A549 treated with CORT108297 at 1 μM for 4 hours (cell line): Measurements from ENCODE around the gene UBAC2. TPM values are rescaled to one million over a fixed set of nuclear protein-coding genes. Genes with fewer than 3 reads are reported as not detected.

Source experiments
- total RNA-seq: library from RNA; stranded (reverse); fragments of 200-300 nt; extraction: Qiagen RNA extraction; gene quantifications from 5 replicates; pipeline ENCODE4 v1.2.3, GENCODE V29; 2022

Gene UBAC2, protein sequence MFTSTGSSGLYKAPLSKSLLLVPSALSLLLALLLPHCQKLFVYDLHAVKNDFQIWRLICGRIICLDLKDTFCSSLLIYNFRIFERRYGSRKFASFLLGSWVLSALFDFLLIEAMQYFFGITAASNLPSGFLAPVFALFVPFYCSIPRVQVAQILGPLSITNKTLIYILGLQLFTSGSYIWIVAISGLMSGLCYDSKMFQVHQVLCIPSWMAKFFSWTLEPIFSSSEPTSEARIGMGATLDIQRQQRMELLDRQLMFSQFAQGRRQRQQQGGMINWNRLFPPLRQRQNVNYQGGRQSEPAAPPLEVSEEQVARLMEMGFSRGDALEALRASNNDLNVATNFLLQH
- 65.9 to 68.5 TPM (median 67.8 TPM) in 5 replicates for total RNA-seq

DNA sequence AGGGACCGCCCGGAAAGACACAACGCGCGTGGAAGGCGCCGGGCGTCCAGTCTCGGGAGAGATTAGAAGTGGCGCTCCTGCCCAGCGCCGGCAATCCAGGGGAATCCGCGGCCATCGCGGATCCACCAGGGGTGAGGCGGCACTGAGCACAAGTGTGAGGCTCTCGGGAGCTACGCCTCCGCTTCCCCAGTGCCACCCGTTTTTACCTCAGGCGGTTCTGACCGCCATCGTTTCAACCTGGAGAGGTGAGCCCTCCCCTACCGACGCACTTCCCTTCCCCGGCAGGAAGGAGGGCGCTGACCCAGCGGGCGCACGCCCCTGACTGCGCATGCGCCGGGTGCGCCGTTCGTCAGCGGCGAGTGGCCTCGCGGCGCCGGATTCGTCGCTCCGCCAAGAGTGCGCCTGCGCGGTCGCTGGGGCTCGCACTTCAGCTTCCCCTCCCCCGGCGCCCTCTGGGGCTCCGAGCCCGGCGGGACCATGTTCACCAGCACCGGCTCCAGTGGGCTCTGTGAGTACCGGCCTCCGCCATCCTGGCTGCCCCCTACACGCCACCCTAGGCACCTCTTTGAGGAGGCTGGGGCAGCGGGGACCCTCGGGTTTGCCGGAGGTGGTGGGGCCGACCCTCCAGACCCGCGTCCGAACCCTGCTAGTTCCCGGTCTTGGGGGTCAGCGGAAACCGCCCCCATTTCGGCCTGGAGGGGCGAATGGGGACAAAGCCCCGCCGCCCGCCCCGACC lies at the start of gene UBAC2:
TSS of gene UBAC2 (plus strand) at position 423 of the 736 bp plus-strand sequence. CDS start at position 478, 55 bp downstream.

DNA sequence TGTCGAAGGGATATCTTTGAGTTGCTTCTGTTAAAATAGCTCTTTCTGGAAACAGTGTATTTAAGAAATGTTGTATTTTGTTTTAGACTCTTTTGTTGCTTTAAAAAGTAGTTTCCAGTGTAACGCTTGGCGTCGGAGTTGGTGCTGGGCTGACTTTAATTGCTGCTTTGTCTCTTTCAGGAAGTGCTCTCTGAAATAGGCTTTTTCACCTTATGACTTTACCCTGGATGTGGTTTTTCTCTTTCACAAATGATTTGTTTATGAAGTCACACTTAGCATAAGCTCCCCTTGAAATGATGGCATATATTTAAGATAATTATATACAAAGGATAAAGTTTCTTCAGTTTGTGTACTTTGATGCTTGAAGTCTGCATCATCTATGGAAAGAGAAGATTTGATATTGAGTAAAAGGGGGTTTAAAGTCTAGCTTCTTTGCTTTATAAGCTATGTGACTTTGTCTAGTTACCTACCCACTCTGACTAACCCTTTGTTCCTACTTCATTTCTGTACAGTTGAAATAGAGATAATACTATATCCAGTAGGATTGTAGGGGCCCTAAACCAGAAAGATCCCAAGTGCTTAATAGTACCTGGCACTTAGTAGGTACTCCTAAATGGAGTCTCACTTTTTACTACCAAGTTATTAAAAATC lies 57.7 kb downstream of the UBAC2 start, which contains the start of gene GPR18:
TSS of gene GPR18 (minus strand) at position 170 of the 651 bp plus-strand sequence. CDS start 2,507 bp downstream, outside the sequence.

DNA sequence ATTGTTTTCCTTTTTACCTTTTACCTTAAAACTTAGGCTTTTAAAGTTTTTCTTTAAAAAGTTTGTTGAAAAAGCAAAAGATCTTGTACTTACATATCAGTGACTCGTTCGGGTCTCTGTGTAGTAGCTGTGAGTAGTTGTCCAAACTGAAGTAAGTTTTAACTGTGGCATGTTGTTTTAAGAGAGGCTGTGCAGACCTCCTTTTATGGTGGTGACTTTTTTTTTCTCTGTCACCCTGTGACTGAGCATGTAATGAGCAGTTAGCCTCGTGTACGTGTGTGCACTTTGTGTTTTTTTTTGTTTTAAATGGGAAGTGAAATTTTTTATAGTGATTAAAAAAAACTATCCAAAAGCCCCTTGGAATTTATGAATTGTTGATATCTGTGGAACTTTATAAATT lies 106.6 kb downstream of the UBAC2 start, which contains the start of gene GPR183:
TSS of gene GPR183 (minus strand) at position 153 of the 400 bp plus-strand sequence. CDS start 11,254 bp downstream, outside the sequence.

Other genes with a start within 250 kb of the UBAC2 start
- gene DOCK9, start 222.8 kb upstream of the UBAC2 start, total RNA-seq = 18.8 to 31.1 TPM (median 27.8 TPM) in 5 replicates
- gene GPR18, start 57.5 kb downstream of the UBAC2 start, total RNA-seq = not detected in 5 replicates
- gene GPR183, start 106.5 kb downstream of the UBAC2 start, total RNA-seq = not detected in 5 replicates